SK-N-SH (cell line): ENCODE measurements around the gene SLC25A26. TPM values are rescaled to one million over a fixed set of nuclear protein-coding genes. Genes with fewer than 3 reads are reported as not detected.
"Not testable (repeated sequence)": the region's sequence is repeated elsewhere in the genome, so short reads cannot be mapped to it uniquely, and the experiment has no call there.

Source experiments
- CTCF ChIA-PET: fragments of 300-600, 350-600 bp; formaldehyde crosslinking; extraction: SDS; loops from one replicate; lab custom pipeline; 2021; lab: Yijun Ruan, JAX
- POLR2A ChIA-PET: fragments of 350-600 bp; sonication (Branson Sonifier 250); formaldehyde crosslinking; extraction: SDS; loops from one replicate; lab custom pipeline; 2020; ENCODE audit warnings: antibody characterized with exemption, inconsistent platforms; lab: Yijun Ruan, JAX
- DNase-seq: peaks from one replicate; pipeline ENCODE4 v3.0.0; 2012
- H2AFZ ChIP-seq: fragments of 200-600 bp; sonication (generic); 2 replicates; pipeline ENCODE4 v1.8.1; 2016; ENCODE audit warnings: antibody characterized with exemption, mild to moderate bottlenecking, low read depth
- H3F3A ChIP-seq: fragments of 200-600 bp; sonication (generic); replicated peaks from 2 replicates; pipeline ENCODE3; 2016; ENCODE audit warnings: antibody characterized with exemption, mild to moderate bottlenecking; ENCODE audit not compliant: insufficient read depth
- H3K27ac ChIP-seq, 2 experiments: fragments of 200-500 bp in 1 of 2; fragments of 200-600 bp in 1 of 2; sonication (Bioruptor generic) in 1 of 2; sonication (generic), shearing (Covaris generic) in 1 of 2; 2 replicates each; pipeline versions ENCODE4 v1.5.1 to v1.6.1; 2014 to 2016; ENCODE audit warnings: low read depth in 2 of 2, inconsistent platforms in 1 of 2, low read length in 1 of 2, mild to moderate bottlenecking in 1 of 2, mixed read lengths in 1 of 2
- H3K27me3 ChIP-seq: fragments of 200-600 bp; sonication (generic), shearing (Covaris generic); 2 replicates; pipeline ENCODE4 v1.6.1; 2016; ENCODE audit warnings: mixed run types; ENCODE audit not compliant: insufficient read depth
- H3K36me3 ChIP-seq, 2 experiments: fragments of 200-500 bp in 1 of 2; fragments of 200-600 bp in 1 of 2; sonication (Bioruptor generic) in 1 of 2; sonication (generic) in 1 of 2; replicated peaks in 1 of 2; 2 replicates each; pipeline versions ENCODE3 to v1.5.1; 2014 to 2016; ENCODE audit warnings: low read length in 1 of 2, mild to moderate bottlenecking in 1 of 2; ENCODE audit not compliant: insufficient read depth in 2 of 2, control insufficient read depth in 1 of 2
- H3K4me1 ChIP-seq, 2 experiments: fragments of 200-500 bp in 1 of 2; fragments of 200-600 bp in 1 of 2; sonication (Bioruptor generic) in 1 of 2; sonication (generic), shearing (Covaris generic) in 1 of 2; 2 replicates each; pipeline versions ENCODE4 v1.5.1 to v1.6.1; 2014 to 2016; ENCODE audit warnings: low read depth in 1 of 2, low read length in 1 of 2, mixed run types in 1 of 2; ENCODE audit not compliant: insufficient read depth in 2 of 2, control insufficient read depth in 1 of 2
- H3K4me2 ChIP-seq: fragments of 200-600 bp; sonication (generic), shearing (Covaris generic); 2 replicates; pipeline ENCODE4 v1.6.1; 2017; ENCODE audit warnings: mixed run types
- H3K4me3 ChIP-seq, 2 experiments: fragments of 200-500 bp in 1 of 2; fragments of 200-600 bp in 1 of 2; sonication (Bioruptor generic) in 1 of 2; sonication (generic), shearing (Covaris generic) in 1 of 2; 2 replicates each; pipeline versions ENCODE4 v1.5.1 to v1.8.1; 2014 to 2016; ENCODE audit warnings: low read depth in 2 of 2, inconsistent platforms in 1 of 2, low read length in 1 of 2, mild to moderate bottlenecking in 1 of 2, mixed read lengths in 1 of 2, moderate library complexity in 1 of 2
- H3K79me2 ChIP-seq: fragments of 200-600 bp; sonication (generic); 2 replicates; pipeline ENCODE4 v1.8.1; 2017; ENCODE audit warnings: mild to moderate bottlenecking; ENCODE audit not compliant: insufficient read depth
- H3K9ac ChIP-seq: fragments of 200-600 bp; sonication (generic); 2 replicates; pipeline ENCODE4 v1.6.1; 2017; ENCODE audit warnings: mixed run types
- H3K9me2 ChIP-seq: fragments of 200-600 bp; sonication (generic); 2 replicates; pipeline ENCODE4 v1.6.1; 2017; ENCODE audit warnings: mixed run types
- H3K9me3 ChIP-seq: fragments of 200-600 bp; sonication (generic); 2 replicates; pipeline ENCODE4 v1.6.1; 2017; ENCODE audit warnings: mixed run types, mild to moderate bottlenecking, moderate library complexity
- H4K20me1 ChIP-seq: fragments of 200-600 bp; sonication (generic); 2 replicates; pipeline ENCODE4 v1.6.1; 2017; ENCODE audit warnings: mild to moderate bottlenecking, mixed run types; ENCODE audit not compliant: insufficient read depth
- CHD2 ChIP-seq: fragments of 150-350 bp; IDR thresholded peaks from 2 replicates; pipeline ENCODE4 v1.6.1; 2018; ENCODE audit warnings: low read length; ENCODE audit not compliant: partially characterized antibody
- EP300 ChIP-seq, 2 experiments: IDR thresholded peaks; 2 replicates each; pipeline versions ENCODE4 v1.4.0 to v1.6.1; 2012; ENCODE audit warnings: borderline replicate concordance in 1 of 2, low read depth in 1 of 2, low read length in 1 of 2
- EZH2phosphoT487 ChIP-seq: fragments of 200-600 bp; sonication (generic); IDR thresholded peaks from 2 replicates; pipeline ENCODE4 v1.6.1; 2017; ENCODE audit warnings: low read depth, mixed run types, mild to moderate bottlenecking, antibody characterized with exemption, moderate library complexity, borderline replicate concordance
- FOXJ3 ChIP-seq: sonication (generic); formaldehyde crosslinking; IDR thresholded peaks from 2 replicates; pipeline ENCODE4 v1.5.1; 2020; ENCODE audit warnings: mild to moderate bottlenecking, missing genetic modification reagents
- IRF3 ChIP-seq: fragments of 150-350 bp; IDR thresholded peaks from 2 replicates; pipeline ENCODE4 v1.6.1; 2016; ENCODE audit warnings: mild to moderate bottlenecking, low read depth, low read length
- MAX ChIP-seq: IDR thresholded peaks from 2 replicates; pipeline ENCODE4 v1.4.0; 2012; ENCODE audit warnings: low read depth
- NFIC ChIP-seq: IDR thresholded peaks from 2 replicates; pipeline ENCODE4 v1.4.0; 2012; ENCODE audit warnings: borderline replicate concordance
- NRF1 ChIP-seq: IDR thresholded peaks from 2 replicates; pipeline ENCODE4 v1.6.1; 2012; ENCODE audit warnings: low read depth, mild to moderate bottlenecking, low read length
- RFX5 ChIP-seq: IDR thresholded peaks from 2 replicates; pipeline ENCODE4 v1.6.1; 2012; ENCODE audit warnings: mild to moderate bottlenecking, improper control_type of control experiment, low read length
- RXRA ChIP-seq: IDR thresholded peaks from 2 replicates; pipeline ENCODE4 v1.4.0; 2012; ENCODE audit warnings: low read depth, mild to moderate bottlenecking, borderline replicate concordance
- SIN3A ChIP-seq: IDR thresholded peaks from 2 replicates; pipeline ENCODE4 v1.6.1; 2012; ENCODE audit warnings: low read depth, mild to moderate bottlenecking, low read length, moderate library complexity, borderline replicate concordance
- TAF1 ChIP-seq: IDR thresholded peaks from 2 replicates; pipeline ENCODE4 v1.6.1; 2012; ENCODE audit warnings: low read depth, mild to moderate bottlenecking, low read length, moderate library complexity, borderline replicate concordance
- TEAD4 ChIP-seq: IDR thresholded peaks from 2 replicates; pipeline ENCODE4 v1.4.0; 2012; ENCODE audit warnings: mild to moderate bottlenecking, borderline replicate concordance; ENCODE audit not compliant: insufficient read depth
- WGBS: methylation state at CpG from one replicate; pipeline ENCODE4 v1.1.6; 2017; ENCODE audit warnings: low lambda C conversion rate; 5-methylcytosine and 5-hydroxymethylcytosine counted together
- polyA plus RNA-seq, 3 experiments: library from polyadenylated mRNA; depleted of rRNA; stranded (reverse); fragments of >200 nt; gene quantifications; 2 replicates each; pipeline ENCODE4 v1.2.3, GENCODE V29; 2012

SLC25A26 gene
- polyA plus RNA-seq, 1 of the 3 experiments (the other 2 are of a cell fraction) = 31.8 TPM

GRCh38 chr3:66279168-66279567 is 58.4 kb downstream of the SLC25A26 start:
- Histone ChIP-seq H3K4me1 (no peaks in the 10 kb centered on the region), H3K79me2 (no peaks in the 10 kb centered on the region), H3K9me2 (no peaks in the 10 kb centered on the region), H3K27ac (no peak overlapping the region), H3K4me2 (no peak overlapping the region), H4K20me1 (no peaks in the 10 kb centered on the region), H3K9me3 (no peaks in the 10 kb centered on the region), H3K27me3 (no peaks in the 10 kb centered on the region), H3F3A (peaks cover 5% of the 10 kb centered on the region), H2AFZ (no peak overlapping the region), H3K4me3 (no peak overlapping the region), H3K9ac (no peak overlapping the region), H3K36me3 (peaks cover 0 to 3% of the 10 kb centered on the region in 2 experiments)
- POLR2A ChIA-PET = no interaction called here
- CTCF ChIA-PET = interaction anchor here (0.7 to 3.2 kb wide), 6 partner anchors 25 to 543 kb away, joined by 3 to 26 read pairs (median 4); no protein-coding TSS in a partner anchor
- DNase-seq = no peak
- no peak for TF ChIP-seq RFX5
- no peak for TF ChIP-seq TEAD4
- no peak for TF ChIP-seq CHD2
- no peak for TF ChIP-seq EP300 (IDR thresholded peaks at IDR 0.05; ENCODE audit: borderline replicate concordance in 1 of 2, low read depth in 1 of 2, low read length in 1 of 2)
- no peak for TF ChIP-seq SIN3A
- TF ChIP-seq MAX = no peak
- no peak for TF ChIP-seq EZH2phosphoT487
- no peak for TF ChIP-seq FOXJ3 (CRISPR knock-in tag)
- 100% methylated on average over 1 of the region's 1 CpG for WGBS

- Histone ChIP-seq H3K36me3 (peaks cover 0 to 3% of the 10 kb centered on the region in 2 experiments), H3K9me2 (no peaks in the 10 kb centered on the region), H3K4me1 (no peaks in the 10 kb centered on the region), H3K4me3 (no peak overlapping the region), H3K27me3 (no peaks in the 10 kb centered on the region)
- TF ChIP-seq RXRA = no peak
- no peak for TF ChIP-seq TAF1
- no peak for TF ChIP-seq EP300 (IDR thresholded peaks at IDR 0.05; ENCODE audit: borderline replicate concordance in 1 of 2, low read depth in 1 of 2, low read length in 1 of 2)
- TF ChIP-seq IRF3 = no peak
- no peak for TF ChIP-seq NRF1
- TF ChIP-seq NFIC = no peak
- TF ChIP-seq, all 33 proteins: peak for 0
- H3F3A ChIP-seq = peaks cover 4% of the 10 kb centered on the region
- no peak overlapping the region for H3K27ac ChIP-seq
- H2AFZ ChIP-seq = no peak overlapping the region
- 88% methylated on average over 3 of the region's 3 CpGs for WGBS
- POLR2A ChIA-PET = no interaction called here
- H4K20me1 ChIP-seq = no peaks in the 10 kb centered on the region
- no peak overlapping the region for H3K9ac ChIP-seq
- H3K9me3 ChIP-seq = no peaks in the 10 kb centered on the region
- no peak for DNase-seq
- H3K79me2 ChIP-seq = no peaks in the 10 kb centered on the region
- no peak overlapping the region for H3K4me2 ChIP-seq
- CTCF ChIA-PET = interaction anchor here (1.2 kb wide), 2 partner anchors 536 to 542 kb away, joined by 4 read pairs; no protein-coding TSS in a partner anchor
Observed at GRCh38 chr3:66280304-66280703, 59.5 kb downstream of the SLC25A26 start.

GRCh38 chr3:66291922-66292321 is 71.1 kb downstream of the SLC25A26 start:
- DNase-seq, POLR2A ChIA-PET, H3K4me1 ChIP-seq: not testable (repeated sequence)

More at GRCh38 chr3:66291922-66292321, 71.1 kb downstream of the SLC25A26 start:
- not testable (repeated sequence) for H3K4me3 ChIP-seq, H3K27me3 ChIP-seq, H2AFZ ChIP-seq, H3K79me2 ChIP-seq, H3K9me3 ChIP-seq, H3K36me3 ChIP-seq, H4K20me1 ChIP-seq, H3K9ac ChIP-seq, H3K4me2 ChIP-seq, H3F3A ChIP-seq, H3K9me2 ChIP-seq, H3K27ac ChIP-seq
- CTCF ChIA-PET = interaction anchor here (1.6 to 2.2 kb wide), 2 partner anchors 15 to 530 kb away, joined by 3 to 5 read pairs; no protein-coding TSS in a partner anchor
- WGBS = 67% methylated on average over 4 of the region's 4 CpGs
